ENCODE measurements around the gene SCAMP4. TPM values are rescaled to one million over a fixed set of nuclear protein-coding genes. Genes with fewer than 3 reads are reported as not detected.

The SCAMP4 gene
- total RNA-seq, 1 experiment from 2014 or later: 63.3 TPM

- Histone ChIP-seq H3K9ac (ENCODE audit: low read length) (peak overlapping the region; percentile 52), H3K79me2 (ENCODE audit: insufficient read depth, low read length) (peaks cover 99% of the 10 kb centered on the region), H3K4me2 (ENCODE audit: low read length) (peak overlapping the region; percentile 91), H4K20me1 (ENCODE audit: insufficient read depth) (peaks cover 7% of the 10 kb centered on the region; the same call in 1 of the 2 replicates), H3K27ac (ENCODE audit: low read depth, low read length) (peak overlapping the region; percentile 62), H3K4me1 (ENCODE audit: control insufficient read depth in 1 of 2, insufficient read depth in 2 of 2, low read length in 2 of 2) (peaks cover 79 to 91% of the 10 kb centered on the region in 2 experiments), H3K36me3 (ENCODE audit: control insufficient read depth in 1 of 2, insufficient read depth in 2 of 2, low read length in 2 of 2) (peaks cover 0 to 12% of the 10 kb centered on the region in 2 experiments; a peak in 1 of 4 replicates), H3K4me3 (replicated peaks in 1 of 2; ENCODE audit: low read depth in 1 of 2, low read length in 2 of 2) (peak overlapping the region; percentile 4 to 37; a peak in 2 of 4 replicates), H3K9me3 (ENCODE audit: control insufficient read depth in 1 of 2, insufficient read depth in 1 of 2, low read depth in 1 of 2, low read length in 2 of 2) (no peaks in the 10 kb centered on the region), H3K27me3 (ENCODE audit: insufficient read depth, low read length) (no peaks in the 10 kb centered on the region), H3K9me2 (ENCODE audit: insufficient read depth) (no peaks in the 10 kb centered on the region), H2AFZ (ENCODE audit: low read depth, low read length, poor library complexity, severe bottlenecking) (no peak overlapping the region)
- ATAC-seq (no peak), DNase-seq (ENCODE audit: low read depth, low spot score) (no peak)
- POLR2A ChIA-PET: interaction anchor here (0.6 to 1.4 kb wide), 2 partner anchors 9 to 17 kb away, joined by 3 read pairs; partner anchors contain the start of gene REXO1
- no TSS peak for BruUV-seq (replicated peaks)
- intact Hi-C loops (cut with micrococcal nuclease): no loop called here
- TF ChIP-seq EGR1 (IDR thresholded peaks at IDR 0.05; ENCODE audit: low read depth): no peak
- no peak for TF ChIP-seq ZBTB33 (IDR thresholded peaks at IDR 0.05; ENCODE audit: extremely low read depth, insufficient replicate concordance, low read length)
- no peak for TF ChIP-seq JUND (IDR thresholded peaks at IDR 0.05)
- TF ChIP-seq CEBPB (IDR thresholded peaks at IDR 0.05; ENCODE audit: low read depth): no peak
- TF ChIP-seq CBX3 (IDR thresholded peaks at IDR 0.05; ENCODE audit: low read depth): no peak
- TF ChIP-seq REST (IDR thresholded peaks at IDR 0.05; ENCODE audit: low read depth): no peak
- TF ChIP-seq EZH2 (IDR thresholded peaks at IDR 0.05): no peak
- CTCF ChIA-PET: interaction anchor here (0.8 to 1.4 kb wide), 2 partner anchors 9 to 19 kb away, joined by 3 to 4 read pairs; no protein-coding TSS in a partner anchor
- RAD21 ChIA-PET (ENCODE audit: low non-redundant PET in 1 of 2, low total read pairs in 2 of 2, uncharacterized antibody in 2 of 2, unreplicated experiment in 2 of 2): no interaction called here
These were observed 47.4 kb upstream of the SCAMP4 start for GRCh38 chr19:1857648-1858326.

Data from HCT116 (cell line).